WTC11 (cell line): ENCODE measurements around the gene KRT6A. TPM values are rescaled to one million over a fixed set of nuclear protein-coding genes. Genes with fewer than 3 reads are reported as not detected.

Source experiments
- ATAC-seq: fragments of 200-7000 bp; cut with Tn5 transposase; 2 replicates; pipeline ENCODE4 v1.10.0; 2021; ENCODE audit warnings: mild to moderate bottlenecking, moderate library complexity
- CTCF ChIA-PET: fragments of 300-600 bp; sonication (Branson Sonifier 250); formaldehyde crosslinking; loops from one replicate; lab custom pipeline; 2021; ENCODE audit warnings: antibody characterized with exemption; lab: Charles Lee
- POLR2A ChIA-PET: fragments of 350-600 bp; sonication (Branson Sonifier 250); formaldehyde crosslinking; loops from one replicate; lab custom pipeline; 2021; ENCODE audit warnings: antibody characterized with exemption; lab: Charles Lee
- DNase-seq: peaks from one replicate; pipeline ENCODE4 v3.0.0; 2021; ENCODE audit warnings: low spot score
- H3K27ac Mint-ChIP-seq: 2 replicates; pipeline ENCODE4 v1.8.0; 2021; ENCODE audit warnings: mixed read lengths
- H3K27me3 Mint-ChIP-seq: 2 replicates; pipeline ENCODE4 v1.8.0; 2021; ENCODE audit warnings: low read depth, mild to moderate bottlenecking, moderate library complexity, mixed read lengths
- H3K36me3 Mint-ChIP-seq: 2 replicates; pipeline ENCODE4 v1.8.0; 2021; ENCODE audit warnings: mixed read lengths
- H3K4me1 Mint-ChIP-seq: 2 replicates; pipeline ENCODE4 v1.8.0; 2022; ENCODE audit warnings: mixed read lengths
- H3K4me3 Mint-ChIP-seq: 2 replicates; pipeline ENCODE4 v1.8.0; 2021; ENCODE audit warnings: mild to moderate bottlenecking, moderate library complexity, mixed read lengths
- H3K9me3 Mint-ChIP-seq: 2 replicates; pipeline ENCODE4 v1.8.0; 2021; ENCODE audit warnings: mixed read lengths
- AFF4 ChIP-seq: sonication (generic); formaldehyde crosslinking; IDR thresholded peaks from 2 replicates; pipeline ENCODE4 v1.8.1; 2023; ENCODE audit warnings: mild to moderate bottlenecking, missing genetic modification reagents, borderline replicate concordance
- CDX4 ChIP-seq: fragments of 250-450 bp; sonication (Bioruptor Pico); IDR thresholded peaks from 2 replicates; pipeline ENCODE4 v1.9.0; 2021; ENCODE audit warnings: moderate library complexity, mild to moderate bottlenecking, inconsistent platforms, borderline replicate concordance
- CTCF ChIP-seq: fragments of 200-600 bp; IDR thresholded peaks from 2 replicates; pipeline ENCODE4 v1.8.0; 2022; ENCODE audit warnings: antibody characterized with exemption
- GABPB1 ChIP-seq: sonication (generic); formaldehyde crosslinking; IDR thresholded peaks from 2 replicates; pipeline ENCODE4 v1.8.1; 2023; ENCODE audit warnings: mild to moderate bottlenecking, missing genetic modification reagents
- OVOL2 ChIP-seq: fragments of 250-450 bp; sonication (Bioruptor Pico); IDR thresholded peaks from 2 replicates; pipeline ENCODE4 v1.9.0; 2021; ENCODE audit warnings: mild to moderate bottlenecking, borderline replicate concordance
- PRRX2 ChIP-seq: fragments of 250-450 bp; sonication (Bioruptor Pico); IDR thresholded peaks from 2 replicates; pipeline ENCODE4 v1.8.0; 2021; ENCODE audit warnings: mild to moderate bottlenecking
- TEAD4 ChIP-seq: sonication (generic); formaldehyde crosslinking; IDR thresholded peaks from 2 replicates; pipeline ENCODE4 v1.8.0; 2022; ENCODE audit warnings: mild to moderate bottlenecking, missing genetic modification reagents
- ZNF138 ChIP-seq: sonication (generic); formaldehyde crosslinking; conservative IDR thresholded peaks from 2 replicates; pipeline ENCODE4 v1.8.1; 2022; ENCODE audit warnings: mild to moderate bottlenecking, moderate library complexity, missing genetic modification reagents
- ZNF219 ChIP-seq: sonication (generic); formaldehyde crosslinking; IDR thresholded peaks from 2 replicates; pipeline ENCODE4 v1.8.0; 2023; ENCODE audit warnings: missing genetic modification reagents, mild to moderate bottlenecking, borderline replicate concordance
- ZNF263 ChIP-seq: sonication (generic); formaldehyde crosslinking; IDR thresholded peaks from 2 replicates; pipeline ENCODE4 v1.8.1; 2022; ENCODE audit warnings: low read depth, mild to moderate bottlenecking, moderate library complexity, missing genetic modification reagents
- total RNA-seq: library from RNA; stranded (reverse); gene quantifications from 3 replicates; pipeline ENCODE4 v1.2.3, GENCODE V29; 2021
- TF ChIP-seq, protein P1 (sequence below): fragments of 250-450 bp; sonication (Bioruptor Pico); conservative IDR thresholded peaks from 2 replicates; pipeline ENCODE4 v1.9.0; 2021; ENCODE audit warnings: mild to moderate bottlenecking
- TF ChIP-seq, protein P2 (sequence below): sonication (generic); formaldehyde crosslinking; IDR thresholded peaks from 2 replicates; pipeline ENCODE4 v1.8.1; 2023; ENCODE audit warnings: mild to moderate bottlenecking, missing genetic modification reagents, moderate library complexity
- TF ChIP-seq, protein P3 (sequence below): sonication (generic); formaldehyde crosslinking; IDR thresholded peaks from 2 replicates; pipeline ENCODE4 v1.8.0; 2022; ENCODE audit warnings: mild to moderate bottlenecking, missing genetic modification reagents
- TF ChIP-seq, protein P4 (sequence below): fragments of 250-450 bp; sonication (Bioruptor Pico); IDR thresholded peaks from 2 replicates; pipeline ENCODE4 v2.1.2; 2022; ENCODE audit warnings: mild to moderate bottlenecking, moderate library complexity

The KRT6A gene
- total RNA-seq, 1 experiment from 2014 or later = not detected

DNA sequence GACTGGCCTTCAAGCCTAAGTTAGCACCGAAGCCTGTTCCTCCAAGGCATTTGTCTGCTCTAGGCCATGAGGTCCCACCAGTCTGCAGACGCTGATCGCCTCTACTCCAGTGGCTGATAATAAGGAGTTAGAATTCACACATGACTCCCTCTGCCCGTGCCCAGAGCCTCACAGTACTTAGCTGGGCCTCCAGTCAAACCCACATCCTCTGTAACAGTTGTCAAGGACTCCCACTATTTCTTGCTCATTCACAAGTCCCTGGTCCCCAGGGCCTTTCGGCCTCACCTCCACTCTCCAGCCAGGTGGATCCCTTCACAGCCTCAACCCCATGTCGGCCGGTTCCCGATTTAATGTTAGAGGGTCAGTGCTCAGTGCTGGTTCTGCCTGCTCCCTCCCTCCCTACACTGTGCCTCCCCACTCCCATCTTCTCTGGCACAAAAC, 33.5 kb upstream of the KRT6A start (continued):
- TF ChIP-seq CTCF (no peak), ZNF263 (no peak), AFF4 (CRISPR knock-in tag) (no peak)
- TF ChIP-seq, protein P1, sequence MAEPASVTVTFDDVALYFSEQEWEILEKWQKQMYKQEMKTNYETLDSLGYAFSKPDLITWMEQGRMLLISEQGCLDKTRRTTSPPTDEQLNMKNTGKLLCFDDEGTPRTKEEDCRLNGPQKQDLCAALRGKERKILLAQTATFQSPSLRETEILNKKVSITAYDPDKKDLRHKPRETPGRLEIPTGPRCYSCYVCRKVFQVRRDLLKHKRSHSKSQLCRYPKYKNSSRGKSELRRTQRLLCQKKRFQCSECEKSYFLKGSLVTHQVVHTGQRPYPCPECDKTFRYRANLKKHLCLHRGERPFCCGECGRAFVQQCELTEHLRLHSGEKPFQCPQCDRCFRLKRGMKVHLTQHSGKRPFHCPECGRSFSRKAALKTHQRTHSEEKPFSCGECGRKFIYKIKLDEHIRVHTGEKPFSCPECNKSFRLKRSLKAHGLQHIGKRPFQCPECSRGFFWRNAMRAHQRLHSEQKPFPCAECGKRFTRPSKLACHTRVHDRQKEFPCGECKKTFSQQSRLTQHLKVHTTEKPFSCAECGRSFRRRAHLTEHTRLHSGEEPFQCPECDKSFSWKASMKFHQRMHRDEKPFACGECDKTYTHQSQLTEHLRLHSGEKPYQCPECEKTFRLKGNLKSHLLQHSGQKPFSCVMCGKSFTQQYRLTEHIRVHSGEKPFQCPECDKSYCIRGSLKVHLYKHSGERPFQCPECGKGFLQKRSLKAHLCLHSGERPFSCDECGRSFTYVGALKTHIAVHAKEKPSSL (CRISPR knock-in tag) = no peak
- TF ChIP-seq, protein P2, sequence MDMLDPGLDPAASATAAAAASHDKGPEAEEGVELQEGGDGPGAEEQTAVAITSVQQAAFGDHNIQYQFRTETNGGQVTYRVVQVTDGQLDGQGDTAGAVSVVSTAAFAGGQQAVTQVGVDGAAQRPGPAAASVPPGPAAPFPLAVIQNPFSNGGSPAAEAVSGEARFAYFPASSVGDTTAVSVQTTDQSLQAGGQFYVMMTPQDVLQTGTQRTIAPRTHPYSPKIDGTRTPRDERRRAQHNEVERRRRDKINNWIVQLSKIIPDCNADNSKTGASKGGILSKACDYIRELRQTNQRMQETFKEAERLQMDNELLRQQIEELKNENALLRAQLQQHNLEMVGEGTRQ (CRISPR knock-in tag) = no peak

- H3K4me3 Mint-ChIP-seq = no peak overlapping the region
- DNase-seq = no peak
- CTCF ChIA-PET = no interaction called here
- peaks cover 7% of the 10 kb centered on the region for H3K4me1 Mint-ChIP-seq
- H3K27ac Mint-ChIP-seq = no peak overlapping the region
- no peak for ATAC-seq
- POLR2A ChIA-PET = no interaction called here
- no peak for TF ChIP-seq CTCF
- TF ChIP-seq OVOL2 = no peak
- TF ChIP-seq PRRX2 (CRISPR knock-in tag) = no peak
- TF ChIP-seq, protein P3, sequence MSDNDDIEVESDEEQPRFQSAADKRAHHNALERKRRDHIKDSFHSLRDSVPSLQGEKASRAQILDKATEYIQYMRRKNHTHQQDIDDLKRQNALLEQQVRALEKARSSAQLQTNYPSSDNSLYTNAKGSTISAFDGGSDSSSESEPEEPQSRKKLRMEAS (CRISPR knock-in tag) = no peak
- no peak for TF ChIP-seq TEAD4 (CRISPR knock-in tag)
- no peak for TF ChIP-seq GABPB1 (CRISPR knock-in tag)
- no peak for TF ChIP-seq CDX4 (CRISPR knock-in tag)
- TF ChIP-seq, protein P4, sequence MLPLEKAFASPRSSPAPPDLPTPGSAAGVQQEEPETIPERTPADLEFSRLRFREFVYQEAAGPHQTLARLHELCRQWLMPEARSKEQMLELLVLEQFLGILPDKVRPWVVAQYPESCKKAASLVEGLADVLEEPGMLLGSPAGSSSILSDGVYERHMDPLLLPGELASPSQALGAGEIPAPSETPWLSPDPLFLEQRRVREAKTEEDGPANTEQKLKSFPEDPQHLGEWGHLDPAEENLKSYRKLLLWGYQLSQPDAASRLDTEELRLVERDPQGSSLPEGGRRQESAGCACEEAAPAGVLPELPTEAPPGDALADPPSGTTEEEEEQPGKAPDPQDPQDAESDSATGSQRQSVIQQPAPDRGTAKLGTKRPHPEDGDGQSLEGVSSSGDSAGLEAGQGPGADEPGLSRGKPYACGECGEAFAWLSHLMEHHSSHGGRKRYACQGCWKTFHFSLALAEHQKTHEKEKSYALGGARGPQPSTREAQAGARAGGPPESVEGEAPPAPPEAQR = no peak
- no peak for TF ChIP-seq ZNF138 (CRISPR knock-in tag)
- no peak for TF ChIP-seq ZNF219
- TF ChIP-seq, all 79 proteins: peak for 0
- no peaks in the 10 kb centered on the region for H3K9me3 Mint-ChIP-seq
- H3K27me3 Mint-ChIP-seq = no peaks in the 10 kb centered on the region
- H3K36me3 Mint-ChIP-seq = no peaks in the 10 kb centered on the region
These were observed 32.8 kb upstream of the KRT6A start for GRCh38 chr12:52525661-52526499.
